Measurements from ENCODE around the gene GPR137.

GPR137 gene

GRCh38 chr11:64284962-64285884 is at the start of gene GPR137:
GPR137 (plus strand) TSS chr11:64285848; CDS start chr11:64286525, 677 bp downstream.
- no peak for TF ChIP-seq CTCF (conservative IDR thresholded peaks at IDR 0.05; ENCODE audit: low read depth, low read length)
- DNase-seq (ENCODE audit: low read depth), result peak; percentile 65
- peak within 1 kb of the TSS; percentile 83 for H3K4me3 ChIP-seq (ENCODE audit: low read depth, low read length)

- no peak for DNase-seq (ENCODE audit: low read depth)
- H3K4me3 ChIP-seq (ENCODE audit: low read depth, low read length), result no peak overlapping the region
- no peak for TF ChIP-seq CTCF (conservative IDR thresholded peaks at IDR 0.05; ENCODE audit: low read depth, low read length)
Measured at GRCh38 chr11:64237484-64237951, 48.1 kb upstream of the GPR137 start.

- TF ChIP-seq CTCF (conservative IDR thresholded peaks at IDR 0.05; ENCODE audit: low read depth, low read length), result no peak
- H3K4me3 ChIP-seq (ENCODE audit: low read depth, low read length), result no peak overlapping the region
- no peak for DNase-seq (ENCODE audit: low read depth)
Measured at GRCh38 chr11:64238076-64238475, 47.6 kb upstream of the GPR137 start.

GRCh38 chr11:64238999-64239398 is 46.6 kb upstream of the GPR137 start:
- no peak overlapping the region for H3K4me3 ChIP-seq (ENCODE audit: low read depth, low read length)
- TF ChIP-seq CTCF (conservative IDR thresholded peaks at IDR 0.05; ENCODE audit: low read depth, low read length), result no peak
- no peak for DNase-seq (ENCODE audit: low read depth)

- no peak for TF ChIP-seq CTCF (conservative IDR thresholded peaks at IDR 0.05; ENCODE audit: low read depth, low read length)
- H3K4me3 ChIP-seq (ENCODE audit: low read depth, low read length), result peak overlapping the region; percentile 84
- no peak for DNase-seq (ENCODE audit: low read depth)
Measured at GRCh38 chr11:64239662-64240434, 45.8 kb upstream of the GPR137 start.

- no peak for TF ChIP-seq CTCF (conservative IDR thresholded peaks at IDR 0.05; ENCODE audit: low read depth, low read length)
- peak within 1 kb of the TSS; percentile 91 for H3K4me3 ChIP-seq (ENCODE audit: low read depth, low read length)
Measured at GRCh38 chr11:64240435-64241240, 45.0 kb upstream of the GPR137 start, which contains the start of gene FKBP2. FKBP2 (plus strand) TSS chr11:64241095; CDS start chr11:64242388, 1,293 bp downstream.

More at GRCh38 chr11:64240435-64241240, 45.0 kb upstream of the GPR137 start, which contains the start of gene FKBP2:
- DNase-seq (ENCODE audit: low read depth), result peak; percentile 98
